Neuron (in vitro differentiated cells): Measurements from ENCODE around the gene TSPAN31.

ENCODE experiments used
- H2AFZ ChIP-seq: one replicate; pipeline ENCODE4 v1.6.1; 2013; ENCODE audit warnings: low read depth, mild to moderate bottlenecking, inconsistent platforms, low read length, moderate library complexity
- H3K27me3 ChIP-seq: one replicate; pipeline ENCODE4 v1.6.1; 2013; ENCODE audit warnings: low read length; ENCODE audit not compliant: insufficient read depth
- H3K36me3 ChIP-seq: one replicate; pipeline ENCODE4 v1.6.1; 2013; ENCODE audit warnings: low read length; ENCODE audit not compliant: insufficient read depth
- H3K4me1 ChIP-seq: one replicate; pipeline ENCODE4 v1.6.1; 2013; ENCODE audit warnings: low read length; ENCODE audit not compliant: insufficient read depth
- H3K4me3 ChIP-seq: 2 replicates; pipeline ENCODE4 v1.5.1; 2013; ENCODE audit warnings: mild to moderate bottlenecking, low read length, moderate library complexity
- H3K9me3 ChIP-seq: one replicate; pipeline ENCODE4 v1.6.1; 2013; ENCODE audit warnings: low read length

The TSPAN31 gene

DNA sequence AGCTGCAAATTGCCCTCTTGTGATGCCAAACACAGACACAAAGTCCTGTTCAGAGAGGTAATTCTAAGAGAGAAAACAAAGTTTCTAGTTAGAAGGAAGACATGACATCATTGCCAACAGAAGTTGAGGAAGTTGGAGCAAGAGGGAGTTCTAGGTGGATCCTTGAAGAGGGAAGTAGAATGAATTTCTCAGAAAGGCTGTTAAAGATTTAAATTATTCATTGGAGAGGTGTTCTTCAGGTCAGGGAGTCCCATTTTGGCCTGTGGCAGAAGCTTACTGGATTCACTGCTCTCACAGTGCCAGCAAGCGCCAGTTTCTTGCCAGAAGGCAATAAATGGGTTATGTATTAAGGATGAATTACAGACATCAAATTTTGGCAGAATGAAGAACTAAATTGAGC, 53.1 kb downstream of the TSPAN31 start:
- no peaks in the 10 kb centered on the region for H3K9me3 ChIP-seq
- H3K36me3 ChIP-seq: peaks cover 70% of the 10 kb centered on the region
- H2AFZ ChIP-seq: no peak overlapping the region
- H3K4me3 ChIP-seq: no peak overlapping the region
- H3K27me3 ChIP-seq: no peaks in the 10 kb centered on the region
- no peaks in the 10 kb centered on the region for H3K4me1 ChIP-seq
